GM12892 (cell line): ENCODE results near the gene BRCA1.

Source experiments
- POLR2A ChIP-seq: IDR thresholded peaks from 2 replicates; pipeline ENCODE4 v1.6.1; 2011; ENCODE audit warnings: low read depth, low read length, control low read depth
- POLR2AphosphoS5 ChIP-seq: IDR thresholded peaks from 2 replicates; pipeline ENCODE4 v1.6.1; 2011; ENCODE audit warnings: low read depth, low read length, control low read depth
- TAF1 ChIP-seq: IDR thresholded peaks from 2 replicates; pipeline ENCODE4 v1.6.1; 2011; ENCODE audit warnings: low read depth, mild to moderate bottlenecking, control low read depth, low read length, borderline replicate concordance

DNA sequence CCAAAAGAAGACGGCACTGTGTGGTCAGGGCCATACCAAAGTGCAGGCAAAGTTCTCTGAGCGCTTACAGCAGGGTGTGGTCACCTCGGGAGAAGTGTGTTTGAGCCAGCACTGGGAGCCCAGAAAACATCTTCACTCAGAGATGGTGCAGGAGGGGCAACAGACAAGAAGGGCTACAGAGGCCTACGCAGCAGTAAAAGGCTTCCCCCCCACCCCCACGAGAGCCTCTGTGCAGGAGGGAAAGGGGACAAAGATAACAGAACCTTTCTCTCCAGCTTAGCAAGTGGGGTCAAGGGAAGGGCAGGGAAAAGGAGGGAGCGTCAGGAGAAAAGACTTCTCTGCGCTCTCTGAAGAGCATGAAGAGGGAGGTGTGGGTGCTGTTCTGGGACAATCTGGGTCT is 105.7 kb downstream of the BRCA1 start:
- TF ChIP-seq TAF1 (no peak), POLR2AphosphoS5 (no peak), POLR2A (no peak)
